Measurements from ENCODE around the gene GHR. TPM values are rescaled to one million over a fixed set of nuclear protein-coding genes. Genes with fewer than 3 reads are reported as not detected.

The GHR gene
- polyA plus RNA-seq, 3 donors = not detected

GRCh38 chr5:42648036-42648435 is 224.8 kb downstream of the GHR start:
- H3K27me3 Mint-ChIP-seq (ENCODE audit: low read depth in 3 of 3) = peaks cover 0 to 2% (median 2%) of the 10 kb centered on the region in 3 donors
- peaks cover 0 to 2% (median 0%) of the 10 kb centered on the region in 7 donors for H3K9me3 Mint-ChIP-seq
- Histone ChIP-seq H3K4me3 (replicated peaks in 1 of 3; ENCODE audit: low read depth in 2 of 3, low read length in 3 of 3) (no peak overlapping the region), H3K36me3 (replicated peaks in 1 of 2; ENCODE audit: control insufficient read depth in 1 of 2, insufficient read depth in 2 of 2, low read length in 2 of 2) (no peaks in the 10 kb centered on the region), H3K9me3 (replicated peaks in 1 of 2; ENCODE audit: control insufficient read depth in 1 of 2, insufficient read depth in 1 of 2, low read length in 2 of 2) (no peaks in the 10 kb centered on the region), H4K20me1 (ENCODE audit: insufficient read depth, low read length) (no peaks in the 10 kb centered on the region), H2AFZ (ENCODE audit: insufficient read depth, low read depth, low read length, poor library complexity, severe bottlenecking) (no peak overlapping the region), H3K4me1 (ENCODE audit: control insufficient read depth in 1 of 2, insufficient read depth in 2 of 2, low read length in 2 of 2) (no peaks in the 10 kb centered on the region), H3K27me3 (ENCODE audit: control insufficient read depth in 2 of 2, insufficient read depth in 2 of 2, low read length in 2 of 2) (no peaks in the 10 kb centered on the region), H3K4me2 (replicated peaks; ENCODE audit: extremely low read depth, low read length, poor library complexity, severe bottlenecking) (no peak overlapping the region), H3K79me2 (ENCODE audit: insufficient read depth, low read length) (no peaks in the 10 kb centered on the region), H3K9ac (ENCODE audit: insufficient read depth, low read length, poor library complexity, severe bottlenecking) (no peak overlapping the region), H3K27ac (ENCODE audit: low read depth in 1 of 2, low read length in 2 of 2) (no peak overlapping the region)
- H3K4me1 Mint-ChIP-seq = no peaks in the 10 kb centered on the region
- H3K4me3 Mint-ChIP-seq = no peak overlapping the region
- no peaks in the 10 kb centered on the region for H3K36me3 Mint-ChIP-seq
- intact Hi-C loops (cut with micrococcal nuclease) = no loop called here
- no peak overlapping the region for H3K27ac Mint-ChIP-seq
- TF ChIP-seq, protein P1, sequence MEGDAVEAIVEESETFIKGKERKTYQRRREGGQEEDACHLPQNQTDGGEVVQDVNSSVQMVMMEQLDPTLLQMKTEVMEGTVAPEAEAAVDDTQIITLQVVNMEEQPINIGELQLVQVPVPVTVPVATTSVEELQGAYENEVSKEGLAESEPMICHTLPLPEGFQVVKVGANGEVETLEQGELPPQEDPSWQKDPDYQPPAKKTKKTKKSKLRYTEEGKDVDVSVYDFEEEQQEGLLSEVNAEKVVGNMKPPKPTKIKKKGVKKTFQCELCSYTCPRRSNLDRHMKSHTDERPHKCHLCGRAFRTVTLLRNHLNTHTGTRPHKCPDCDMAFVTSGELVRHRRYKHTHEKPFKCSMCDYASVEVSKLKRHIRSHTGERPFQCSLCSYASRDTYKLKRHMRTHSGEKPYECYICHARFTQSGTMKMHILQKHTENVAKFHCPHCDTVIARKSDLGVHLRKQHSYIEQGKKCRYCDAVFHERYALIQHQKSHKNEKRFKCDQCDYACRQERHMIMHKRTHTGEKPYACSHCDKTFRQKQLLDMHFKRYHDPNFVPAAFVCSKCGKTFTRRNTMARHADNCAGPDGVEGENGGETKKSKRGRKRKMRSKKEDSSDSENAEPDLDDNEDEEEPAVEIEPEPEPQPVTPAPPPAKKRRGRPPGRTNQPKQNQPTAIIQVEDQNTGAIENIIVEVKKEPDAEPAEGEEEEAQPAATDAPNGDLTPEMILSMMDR (IDR thresholded peaks at IDR 0.05) = no peak
- no peak for DNase-seq
- 33% methylated on average over 1 of the region's 3 CpGs for whole genome bisulfite sequencing (ENCODE audit: insufficient coverage)

DNA sequence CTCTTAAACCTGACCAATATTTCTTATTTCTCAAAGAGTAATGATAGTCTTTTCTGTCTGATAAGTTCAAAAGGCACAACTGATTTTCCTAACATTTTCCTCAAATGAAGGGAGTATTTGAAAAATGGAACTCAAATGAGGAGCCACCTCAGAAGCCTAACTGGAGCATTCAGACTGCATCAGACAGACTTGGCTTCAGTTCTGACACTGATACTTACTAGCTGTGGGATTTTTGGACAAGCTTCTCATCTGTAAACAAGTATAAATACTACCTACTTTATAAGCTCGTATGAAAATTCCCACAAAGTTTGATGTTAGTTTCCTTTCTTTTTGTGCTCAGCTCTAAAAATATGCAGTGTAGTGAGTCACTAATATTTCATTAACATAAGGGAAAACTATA is 225.7 kb downstream of the GHR start:
- Mint-ChIP-seq H3K27ac (no peak overlapping the region), H3K9me3 (no peaks in the 10 kb centered on the region), H3K4me3 (no peak overlapping the region), H3K27me3 (ENCODE audit: low read depth in 3 of 3) (peaks cover 0 to 2% (median 0%) of the 10 kb centered on the region in 3 donors), H3K36me3 (no peaks in the 10 kb centered on the region), H3K4me1 (no peaks in the 10 kb centered on the region)
- H3K79me2 ChIP-seq (ENCODE audit: insufficient read depth, low read length) = no peaks in the 10 kb centered on the region
- H3K4me3 ChIP-seq (replicated peaks in 1 of 3; ENCODE audit: low read depth in 2 of 3, low read length in 3 of 3) = no peak overlapping the region
- no peak overlapping the region for H2AFZ ChIP-seq (ENCODE audit: insufficient read depth, low read depth, low read length, poor library complexity, severe bottlenecking)
- H4K20me1 ChIP-seq (ENCODE audit: insufficient read depth, low read length) = no peaks in the 10 kb centered on the region
- intact Hi-C loops (cut with micrococcal nuclease) = no loop called here
- no peaks in the 10 kb centered on the region for H3K36me3 ChIP-seq (replicated peaks in 1 of 2; ENCODE audit: control insufficient read depth in 1 of 2, insufficient read depth in 2 of 2, low read length in 2 of 2)
- H3K4me1 ChIP-seq (ENCODE audit: control insufficient read depth in 1 of 2, insufficient read depth in 2 of 2, low read length in 2 of 2) = no peaks in the 10 kb centered on the region
- H3K9me3 ChIP-seq (replicated peaks in 1 of 2; ENCODE audit: control insufficient read depth in 1 of 2, insufficient read depth in 1 of 2, low read length in 2 of 2) = no peaks in the 10 kb centered on the region
- no peak overlapping the region for H3K9ac ChIP-seq (ENCODE audit: insufficient read depth, low read length, poor library complexity, severe bottlenecking)
- no peak overlapping the region for H3K4me2 ChIP-seq (replicated peaks; ENCODE audit: extremely low read depth, low read length, poor library complexity, severe bottlenecking)
- TF ChIP-seq, protein P1 (IDR thresholded peaks at IDR 0.05) = no peak
- H3K27ac ChIP-seq (ENCODE audit: low read depth in 1 of 2, low read length in 2 of 2) = no peak overlapping the region
- H3K27me3 ChIP-seq (ENCODE audit: control insufficient read depth in 2 of 2, insufficient read depth in 2 of 2, low read length in 2 of 2) = no peaks in the 10 kb centered on the region
- no peak for DNase-seq
- WGBS (ENCODE audit: insufficient coverage) = no CpG with 5 or more reads among the region's 1 CpG
